ENCODE results near the gene TOM1L2.

TOM1L2 gene

DNA sequence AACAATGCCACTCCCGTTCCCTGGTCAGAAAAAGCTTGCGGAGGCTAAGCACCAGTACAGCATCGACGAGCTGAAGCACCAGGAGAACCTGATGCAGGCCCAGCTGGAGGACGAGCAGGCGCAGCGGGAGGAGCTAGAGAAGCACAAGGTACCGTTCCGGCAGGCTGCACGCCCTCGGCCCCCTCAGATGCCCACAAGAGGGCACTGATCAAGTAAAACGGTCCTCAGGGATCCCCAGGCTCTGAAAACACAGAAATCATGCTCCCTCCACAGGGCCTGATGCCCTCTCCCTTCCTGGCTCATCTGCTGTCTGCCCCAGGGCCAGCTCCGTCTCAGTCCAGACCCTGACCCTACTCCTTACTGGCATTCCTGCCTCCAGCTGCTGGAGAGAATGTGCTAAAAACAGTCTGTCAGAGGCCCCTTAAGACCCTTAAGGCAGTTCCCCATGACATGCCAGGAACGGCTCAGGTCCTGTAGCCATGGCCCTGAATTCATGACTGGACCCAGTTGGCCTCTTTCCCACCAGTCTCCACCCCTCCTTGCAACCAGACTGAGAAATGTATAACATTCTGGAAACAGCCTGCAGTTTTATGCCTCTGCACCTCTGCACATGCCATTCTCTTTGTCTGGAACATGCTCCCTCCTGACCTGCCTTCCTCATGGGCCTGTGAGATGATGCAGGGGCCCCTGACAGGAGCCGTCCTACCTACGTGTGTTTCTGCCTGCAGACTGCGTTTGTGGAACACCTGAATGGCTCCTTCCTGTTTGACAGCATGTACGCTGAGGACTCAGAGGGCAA, 22.3 kb upstream of the TOM1L2 start:
- DNase-seq = no peak

DNA sequence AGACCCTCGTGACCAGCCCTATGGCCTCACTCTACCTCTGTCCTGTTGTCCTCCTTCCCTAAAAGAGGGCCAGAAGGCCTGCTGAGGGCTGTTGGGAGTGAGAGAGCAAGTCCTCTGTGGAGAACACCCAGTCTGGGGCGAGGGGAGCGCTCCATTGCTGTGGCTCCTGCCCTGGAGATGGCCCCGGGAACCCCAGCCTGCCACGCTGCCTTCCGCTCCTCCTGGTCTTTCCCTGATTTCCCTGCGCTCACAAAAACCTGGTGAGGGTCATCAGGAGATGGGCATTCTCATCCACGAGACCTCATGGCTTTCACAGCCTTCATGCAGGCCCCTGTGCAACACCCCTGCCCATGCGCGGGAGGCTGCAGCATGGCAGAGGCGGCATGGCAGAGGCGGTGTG, 21.7 kb upstream of the TOM1L2 start:
- DNase-seq = no peak

DNA sequence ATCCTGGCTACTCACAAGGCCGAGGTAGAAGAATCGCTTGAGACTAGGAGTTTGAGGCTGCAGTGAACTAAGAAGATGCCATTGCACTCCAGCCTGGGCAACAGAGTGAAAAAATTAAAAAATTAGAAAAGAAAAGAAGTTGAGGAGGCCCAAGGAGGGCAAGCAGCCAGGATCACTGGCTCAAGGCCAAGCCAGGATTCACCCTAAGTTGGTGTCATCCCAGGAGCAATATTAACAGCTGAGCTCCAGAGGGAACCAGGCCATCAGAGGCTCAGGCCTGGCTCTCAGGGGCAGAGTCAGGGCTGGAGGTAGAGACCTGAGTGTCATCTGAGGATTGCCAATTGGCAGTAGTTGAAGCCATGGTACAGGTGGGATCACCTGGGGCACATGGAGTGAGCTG, 21.2 kb upstream of the TOM1L2 start:
- no peak for DNase-seq

DNA sequence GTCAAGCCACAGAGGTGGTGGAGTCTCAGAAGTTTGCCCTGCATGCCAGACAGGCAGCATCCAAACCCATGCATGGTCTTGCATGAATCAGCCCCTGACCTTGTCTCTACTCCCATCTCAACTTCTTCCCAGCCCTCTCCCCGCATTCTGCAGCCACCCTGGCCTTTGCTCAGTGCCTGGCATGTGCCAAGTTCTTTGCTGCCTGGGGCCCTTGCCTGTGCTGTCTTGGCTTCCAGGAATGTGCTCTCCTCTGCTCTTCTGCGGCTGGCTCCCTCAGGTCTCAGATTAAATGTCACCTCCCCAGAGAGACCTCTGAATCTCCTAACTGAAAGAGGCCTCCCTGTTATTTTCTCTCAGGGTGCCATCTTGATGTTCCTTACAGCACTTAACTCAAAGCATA, 18.1 kb upstream of the TOM1L2 start:
- no peak for DNase-seq

DNA sequence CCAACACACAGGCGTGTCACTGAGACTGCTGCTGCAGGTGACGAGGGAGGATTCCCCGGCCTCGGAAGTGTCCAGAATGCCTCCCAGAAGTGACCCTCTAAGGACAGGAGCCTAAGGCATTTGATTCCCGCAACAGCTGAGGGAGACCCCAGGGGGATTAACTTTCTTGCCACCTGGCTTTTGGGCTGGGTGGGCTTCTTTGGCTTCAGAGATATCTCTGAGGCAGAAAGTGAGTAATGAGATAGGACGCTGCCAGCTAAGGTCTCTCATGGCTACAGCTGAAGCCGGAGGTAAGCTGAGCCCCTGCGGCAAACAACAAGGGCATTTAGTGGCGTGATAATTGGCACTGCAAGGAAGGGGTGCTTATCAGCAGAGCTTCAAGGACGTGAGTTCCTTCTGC, 17.4 kb upstream of the TOM1L2 start:
- no peak for DNase-seq

DNA sequence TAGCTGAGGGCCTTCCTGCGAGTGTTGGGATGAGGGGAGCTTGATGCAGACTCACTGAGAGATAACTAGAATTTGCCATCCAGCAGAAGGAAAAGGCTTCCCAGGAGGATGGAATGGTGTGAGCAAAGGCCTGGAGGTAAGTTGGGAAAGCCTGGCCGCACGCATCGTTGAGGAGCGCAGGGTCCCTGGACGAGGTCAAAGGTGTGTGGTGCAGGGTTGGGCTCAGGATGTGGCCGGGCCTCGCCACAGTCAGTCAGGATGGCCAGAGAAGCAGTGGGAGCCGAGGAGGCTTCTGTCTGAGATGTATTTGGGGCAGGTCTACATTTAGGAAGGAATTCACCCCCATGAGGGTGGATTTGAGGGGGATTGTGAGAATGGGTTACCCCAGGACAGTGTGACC, 16.9 kb upstream of the TOM1L2 start:
- no peak for DNase-seq

DNA sequence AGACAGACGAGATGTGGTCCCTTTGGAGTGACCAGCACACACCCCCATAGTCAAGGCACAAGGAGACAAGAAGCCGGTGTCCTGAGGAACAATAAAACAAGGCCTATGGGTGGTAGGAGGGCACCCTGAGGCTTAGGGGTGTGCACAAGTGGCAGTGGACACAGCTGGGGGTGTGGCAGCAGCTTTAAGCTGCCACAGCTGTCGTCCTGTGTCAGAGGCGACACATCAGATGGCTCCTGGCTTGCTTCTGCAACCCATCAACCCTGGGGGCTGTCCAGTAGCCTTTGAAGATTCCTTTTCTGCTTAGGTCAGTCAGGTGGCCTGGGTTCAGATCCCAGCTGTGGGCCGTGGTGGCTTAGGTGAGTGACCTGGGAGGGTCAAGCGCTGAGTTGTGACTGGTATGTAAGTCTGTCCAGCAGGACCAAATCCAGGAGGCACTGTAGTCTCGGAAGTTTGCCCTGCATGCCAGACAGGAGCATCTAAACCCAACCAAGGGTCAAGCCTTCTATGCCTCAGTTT, 16.3 kb upstream of the TOM1L2 start:
- no peak for DNase-seq

DNA sequence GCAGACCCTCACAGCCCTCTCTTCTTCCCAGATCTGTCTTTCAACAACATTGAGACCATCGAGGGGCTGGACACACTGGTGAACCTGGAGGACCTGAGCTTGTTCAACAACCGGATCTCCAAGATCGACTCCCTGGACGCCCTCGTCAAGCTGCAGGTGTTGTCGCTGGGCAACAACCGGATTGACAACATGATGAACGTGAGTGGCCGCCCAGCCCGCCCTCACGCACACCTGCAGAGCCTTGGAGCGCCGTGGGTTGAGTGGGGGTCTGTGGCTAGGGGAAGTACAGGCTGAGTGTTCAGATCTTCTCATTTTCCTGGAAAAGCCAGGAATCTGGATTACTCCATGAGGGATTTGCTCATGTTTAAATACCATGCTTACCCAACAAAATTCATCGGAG, 15.7 kb upstream of the TOM1L2 start:
- DNase-seq = no peak

DNA sequence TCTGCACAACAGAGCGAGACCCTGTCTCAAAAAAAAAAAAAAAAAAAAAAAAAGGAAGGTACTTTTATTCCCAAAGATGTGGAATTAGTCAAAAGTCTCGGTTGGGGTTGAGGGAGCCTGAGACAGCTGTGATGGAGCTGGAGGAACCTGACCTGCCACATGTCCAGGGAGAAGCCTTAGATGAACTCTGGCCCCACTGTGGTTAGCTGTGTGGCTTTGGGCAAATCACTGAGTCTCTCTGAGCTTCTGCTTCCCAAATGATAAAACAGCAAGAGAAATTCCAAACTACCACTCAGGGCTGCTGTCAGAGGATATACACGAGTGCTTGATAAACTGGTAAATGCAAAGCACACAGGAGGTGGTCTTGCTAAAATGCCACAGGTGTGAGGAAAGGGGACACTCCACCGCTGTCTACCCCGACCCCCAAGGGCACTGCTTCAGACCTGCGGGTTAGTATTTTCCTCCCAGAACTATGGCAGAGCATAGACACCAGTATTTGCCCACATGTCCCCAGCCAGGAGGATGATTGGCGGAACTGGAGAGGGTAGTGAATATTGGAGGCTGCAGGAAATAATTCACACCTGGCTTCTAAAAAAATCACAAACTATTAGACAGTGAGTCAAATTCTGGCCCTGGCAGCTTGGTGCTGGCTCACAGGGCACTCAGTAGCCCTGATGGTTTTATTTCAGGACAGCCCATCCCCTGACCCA, 15.1 kb upstream of the TOM1L2 start:
- DNase-seq = no peak

DNA sequence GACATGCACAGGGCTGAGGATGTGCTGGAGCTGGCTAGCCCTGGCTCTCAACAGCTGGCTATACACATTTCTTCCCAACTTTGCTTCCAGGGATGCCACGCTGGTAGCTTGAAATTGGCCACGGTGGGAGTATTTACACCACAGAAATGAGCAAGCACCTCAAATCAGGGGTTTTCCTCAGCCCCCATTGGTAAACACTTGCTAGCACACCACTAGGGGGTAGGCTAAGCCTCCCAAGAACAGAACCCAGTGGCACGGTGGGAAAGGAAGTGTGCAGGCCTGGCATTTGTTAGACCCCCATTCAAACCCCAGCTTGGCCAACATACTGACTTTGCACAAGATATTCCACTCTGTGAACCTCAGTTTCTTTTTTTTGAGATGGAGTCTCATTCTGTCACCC, 13.4 kb upstream of the TOM1L2 start:
- no peak for DNase-seq

DNA sequence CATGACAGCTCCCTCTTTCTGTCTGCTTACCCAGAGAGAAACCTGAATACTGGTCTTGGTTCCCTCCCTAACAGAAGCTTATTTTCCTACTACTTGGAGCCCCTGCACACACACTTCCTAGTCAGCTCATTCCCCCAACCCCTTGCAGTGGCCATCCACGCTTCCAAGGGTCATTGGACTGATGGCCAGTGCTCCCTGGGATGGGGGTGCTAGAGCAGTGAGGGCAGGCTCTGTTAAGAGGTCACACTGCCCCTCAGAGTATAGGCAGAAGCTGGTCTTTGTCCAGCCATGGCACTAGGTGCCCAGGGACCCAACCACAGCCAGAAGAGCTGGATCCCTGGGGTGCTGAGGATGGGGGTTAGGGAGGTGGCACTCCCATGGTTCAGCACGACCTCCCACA, 13.0 kb upstream of the TOM1L2 start:
- no peak for DNase-seq

DNA sequence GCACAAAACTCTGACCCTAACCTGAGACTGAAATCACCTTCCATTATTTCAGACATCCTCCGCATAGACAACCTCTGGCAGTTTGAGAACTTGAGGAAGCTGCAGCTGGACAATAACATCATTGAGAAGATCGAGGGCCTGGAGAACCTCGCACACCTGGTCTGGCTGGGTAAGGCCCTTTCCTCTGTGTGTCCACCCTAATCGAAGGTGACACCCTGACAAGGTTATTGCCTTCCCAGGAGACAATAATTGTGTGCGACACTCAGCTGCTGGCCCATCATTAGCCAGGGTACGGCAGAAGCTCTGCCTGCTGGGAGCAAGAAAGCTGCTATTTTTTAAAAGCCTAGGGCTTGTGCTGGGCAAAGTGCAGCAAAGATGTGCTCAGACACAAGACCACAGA, 11.6 kb upstream of the TOM1L2 start:
- DNase-seq = no peak

DNA sequence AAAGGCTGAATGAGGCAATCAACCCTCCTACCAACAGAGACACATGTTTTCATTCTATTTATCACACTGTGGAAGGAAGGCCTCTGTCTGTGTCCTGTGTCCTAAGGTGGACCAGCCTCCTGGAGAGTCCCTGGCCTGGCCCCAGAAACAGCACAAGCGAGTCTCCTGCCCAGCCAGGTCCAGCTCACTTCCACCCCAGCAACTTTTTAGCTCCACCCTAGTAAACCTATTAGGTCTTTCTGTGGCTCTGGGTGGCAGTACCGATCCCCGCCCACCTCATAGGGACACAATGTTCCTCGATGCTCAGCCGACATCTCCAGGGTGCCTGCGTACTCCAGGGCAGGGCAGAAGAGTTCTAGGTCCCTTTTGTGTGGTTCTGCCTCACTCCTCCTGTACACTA, 11.2 kb upstream of the TOM1L2 start:
- DNase-seq = no peak

DNA sequence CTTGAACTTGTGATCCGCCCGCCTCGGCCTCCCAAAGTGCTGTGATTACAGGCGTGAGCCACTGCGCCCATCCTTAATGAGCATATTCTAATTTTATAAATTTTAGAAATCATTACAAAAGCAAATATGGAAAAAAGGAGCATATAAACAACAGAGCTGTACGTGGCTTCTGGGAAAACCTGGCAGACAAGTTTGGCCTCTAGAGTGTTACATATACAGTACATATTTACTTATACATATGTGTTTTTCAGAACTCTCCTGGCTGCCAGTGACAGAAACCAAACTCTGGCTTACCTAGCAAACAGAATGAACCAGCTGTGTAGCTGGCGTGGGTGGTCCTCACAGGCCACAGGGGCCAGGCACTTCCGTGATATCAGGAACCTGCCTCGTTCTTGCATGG, 10.6 kb upstream of the TOM1L2 start:
- DNase-seq = no peak

DNA sequence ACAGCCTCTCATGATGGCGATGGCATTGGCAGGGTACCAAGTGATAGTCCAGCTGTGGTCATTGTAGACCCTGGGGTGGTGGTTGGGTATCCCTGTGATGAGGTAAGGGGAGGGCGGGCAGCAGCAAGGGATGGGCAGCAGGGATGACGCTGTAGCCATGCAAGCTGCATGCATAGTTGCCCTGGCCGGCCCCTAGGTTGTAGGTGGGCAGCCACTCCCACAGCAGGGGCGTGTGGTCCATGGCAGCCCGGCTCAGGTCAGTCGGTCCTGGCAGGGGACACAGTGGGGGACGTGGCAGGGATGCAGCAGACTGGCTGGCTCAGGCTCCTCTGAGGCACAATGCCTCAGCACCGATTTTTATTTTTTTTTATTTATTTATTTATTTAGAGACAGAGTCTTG, 9.1 kb upstream of the TOM1L2 start:
- no peak for DNase-seq

DNA sequence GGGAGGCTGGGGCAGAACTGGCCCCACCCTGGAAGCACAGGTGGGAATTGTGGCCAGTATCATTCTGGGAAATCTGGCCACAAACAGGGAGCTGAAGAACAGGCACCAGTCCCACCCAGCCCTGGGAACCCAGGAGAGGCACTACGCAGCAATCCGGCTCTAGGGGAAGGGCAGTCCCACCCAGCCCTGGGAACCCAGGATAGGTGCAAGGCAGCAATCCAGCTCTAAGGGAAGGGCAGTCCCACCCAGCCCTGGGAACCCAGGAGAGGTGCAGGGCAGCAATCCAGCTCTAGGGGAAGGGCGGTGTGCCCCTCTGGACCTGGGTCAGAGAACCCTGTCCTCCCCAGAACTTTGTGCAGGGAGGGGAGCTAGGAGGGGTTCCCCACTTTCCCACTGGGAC, 7.6 kb upstream of the TOM1L2 start:
- no peak for DNase-seq

DNA sequence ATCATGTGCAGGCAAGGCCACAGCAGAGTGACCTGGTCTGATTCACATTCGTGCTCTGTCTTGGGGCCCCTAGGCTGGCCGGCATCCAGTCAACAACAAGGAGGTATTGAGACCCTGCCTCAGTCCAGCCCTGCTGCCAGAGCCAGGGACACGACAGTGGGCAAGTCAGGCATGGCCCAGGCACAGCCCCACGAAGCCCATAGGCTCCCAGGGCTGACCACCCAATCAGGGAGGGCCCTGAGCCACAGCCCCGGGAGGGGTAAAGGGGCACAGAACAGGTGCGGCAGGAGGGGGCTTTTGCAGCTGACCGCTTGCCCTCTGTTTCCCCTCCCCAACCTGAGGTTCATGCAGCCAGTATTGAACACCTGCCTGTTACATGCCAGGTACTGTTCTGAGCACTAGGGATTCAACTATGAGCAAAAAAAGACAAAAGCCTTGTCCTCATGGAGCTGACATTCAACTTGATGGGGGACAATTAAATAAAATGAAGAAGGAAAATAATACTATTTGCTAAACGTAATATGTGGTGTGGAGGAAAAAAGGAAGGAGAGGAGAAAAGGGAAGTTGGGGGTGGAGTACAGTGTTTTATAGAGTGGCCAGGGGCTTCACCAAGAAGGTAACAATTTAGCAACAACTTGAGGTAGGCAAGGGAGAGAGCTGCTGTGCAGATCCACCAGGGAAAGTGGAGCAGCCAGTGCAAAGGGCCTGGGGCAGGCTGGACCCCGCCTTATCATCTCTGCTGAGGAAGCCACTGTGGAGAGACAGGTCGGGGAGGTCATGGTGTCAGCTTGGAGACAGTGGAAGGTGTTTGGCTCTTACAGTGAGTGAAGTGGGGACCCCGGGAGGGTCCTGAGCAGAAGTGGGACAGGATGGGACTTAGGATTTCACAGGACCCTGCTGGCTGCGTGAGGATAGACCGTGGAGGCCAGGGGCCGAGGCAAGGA, 6.6 kb upstream of the TOM1L2 start:
- DNase-seq = no peak

DNA sequence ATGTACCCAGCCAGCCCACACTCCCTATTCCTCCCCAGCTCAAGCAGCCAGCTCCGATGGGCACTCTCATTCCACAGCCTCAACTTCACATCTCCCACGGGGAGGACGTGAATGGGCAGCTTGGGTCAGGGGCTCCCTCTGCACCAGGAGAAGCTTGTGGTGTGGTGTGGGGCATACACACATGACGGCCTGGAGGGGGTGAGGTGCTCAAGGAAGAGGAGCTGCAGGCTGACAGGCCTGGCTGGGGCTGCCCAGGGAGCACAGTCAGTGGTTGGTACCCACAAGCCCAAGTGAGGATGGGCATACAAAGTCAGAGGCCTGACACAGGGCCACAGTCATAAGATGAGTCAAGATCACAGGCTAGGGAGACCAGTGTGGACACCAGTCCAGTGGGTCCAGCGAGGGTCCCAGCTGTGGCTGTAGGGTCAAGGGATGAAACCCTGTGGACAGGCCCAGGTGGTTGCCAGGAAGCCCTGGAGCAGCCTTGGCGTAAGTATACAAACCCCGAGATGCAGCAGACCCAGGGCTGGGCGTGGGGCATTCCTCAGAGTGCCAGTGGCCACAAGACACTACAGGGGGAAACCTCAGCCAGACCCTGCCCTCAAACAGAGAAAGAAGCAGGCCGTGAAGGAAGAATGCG, 4.9 kb upstream of the TOM1L2 start:
- DNase-seq = no peak

DNA sequence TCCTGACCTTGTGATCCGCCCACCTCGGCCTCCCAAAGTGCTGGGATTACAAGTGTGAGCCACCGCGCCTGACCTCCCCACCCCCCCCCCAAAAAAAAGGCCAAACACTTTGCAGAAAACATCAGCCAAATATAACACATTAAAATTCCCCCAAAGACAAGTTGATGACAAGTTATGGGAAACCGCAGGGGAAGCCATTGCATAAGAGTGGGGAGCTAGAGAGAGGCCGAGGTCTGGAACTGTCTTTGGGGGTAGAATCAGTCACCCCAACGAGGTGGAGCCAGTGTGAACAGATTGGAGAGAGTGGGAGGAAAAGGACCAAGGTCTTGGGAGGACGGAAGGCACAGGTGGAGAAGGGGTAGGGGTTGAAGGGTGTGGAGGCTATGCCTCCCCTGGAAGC, 3.2 kb upstream of the TOM1L2 start:
- DNase-seq = no peak

DNA sequence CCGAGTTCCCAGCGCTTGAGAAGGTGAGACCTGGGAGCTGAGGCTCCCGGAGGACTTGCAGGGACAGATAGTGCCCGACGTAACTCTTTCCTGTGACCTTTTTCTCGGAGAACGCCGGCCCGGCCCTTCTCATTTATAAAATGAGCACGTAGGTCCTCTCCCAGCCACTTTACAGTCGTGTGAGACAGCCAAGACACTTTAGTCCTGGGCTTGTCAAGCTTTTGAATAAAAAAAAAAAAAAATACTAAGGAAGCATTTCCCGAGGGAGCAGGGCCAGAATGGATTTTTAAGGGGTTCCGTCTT, 703 bp upstream of the TOM1L2 start:
- no peak for DNase-seq

DNA sequence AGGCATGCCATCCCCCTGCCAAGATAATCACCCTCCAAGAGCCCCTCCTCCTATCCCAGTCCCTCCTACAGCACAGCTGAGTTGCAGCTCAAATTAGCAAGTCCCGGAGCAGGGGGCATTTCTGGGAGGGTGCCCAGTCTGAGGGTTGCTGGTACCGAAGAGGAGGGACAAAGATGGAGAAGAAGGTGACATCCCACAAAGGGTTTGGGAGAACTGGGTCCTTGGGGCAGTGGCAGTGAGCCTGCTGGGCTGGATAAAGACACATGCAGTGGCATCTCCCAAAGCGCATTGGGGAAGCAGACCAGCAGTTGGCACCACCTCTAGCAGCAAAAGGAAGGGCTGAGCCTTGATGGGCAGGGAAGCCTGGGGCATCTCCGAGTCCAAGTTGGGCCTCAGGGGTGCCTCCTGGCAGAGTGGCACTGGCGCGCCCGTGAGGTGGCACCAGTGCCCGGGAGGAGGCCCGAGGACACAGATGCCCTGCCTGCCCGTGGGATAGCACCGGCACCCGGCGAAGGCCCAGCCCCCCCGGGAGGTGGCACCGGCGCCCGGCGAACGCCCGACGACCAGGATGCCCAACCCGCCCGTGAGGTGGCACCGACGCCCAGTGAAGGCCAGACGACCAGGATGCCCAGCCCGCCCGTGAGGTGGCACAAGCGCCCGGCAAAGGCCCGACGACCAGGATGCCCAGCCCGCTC, 622 bp downstream of the TOM1L2 start:
- no peak for DNase-seq

DNA sequence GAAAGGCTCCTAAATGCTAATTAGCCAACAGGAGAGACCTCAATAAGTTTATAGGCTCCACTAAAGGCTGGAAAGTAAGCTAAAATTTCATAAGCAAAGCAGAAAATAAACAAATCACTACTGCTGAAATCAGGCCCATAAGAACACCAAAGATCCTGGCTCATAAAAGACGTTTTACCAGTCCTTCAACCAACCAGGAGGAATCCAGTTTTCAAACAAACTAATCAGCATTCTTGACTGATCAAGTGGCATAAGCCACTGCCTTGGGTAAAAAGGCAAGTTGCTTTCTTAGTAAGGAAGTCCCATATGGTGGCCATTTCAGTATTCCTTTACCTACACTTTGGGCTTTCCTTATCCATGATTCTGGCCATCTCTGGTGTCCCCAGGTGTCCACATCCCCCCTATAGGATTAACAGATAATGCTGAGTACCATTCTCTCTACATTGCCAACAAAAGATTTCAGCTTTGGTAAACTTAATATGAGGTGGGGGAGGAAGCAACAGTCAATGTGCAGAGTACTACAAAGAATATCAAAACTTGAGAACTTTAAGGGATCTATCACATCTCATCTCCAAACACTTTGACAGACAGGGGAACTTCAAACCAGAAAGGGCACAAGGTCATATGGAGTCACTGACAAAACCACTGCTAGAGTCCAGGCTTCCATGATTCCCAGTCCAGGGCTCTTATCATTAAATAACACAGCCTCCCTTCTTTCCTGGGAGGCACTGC, 1.3 kb downstream of the TOM1L2 start:
- DNase-seq = no peak
